CD4-positive, alpha-beta memory T cell (primary cell): ENCODE results near the gene GJA9. TPM values are rescaled to one million over a fixed set of nuclear protein-coding genes. Genes with fewer than 3 reads are reported as not detected.

Experiments used
- CTCF ChIA-PET: fragments of 350-600 bp; sonication (Branson Sonifier 250); formaldehyde crosslinking; loops from one replicate; lab custom pipeline; 2021; ENCODE audit warnings: inconsistent platforms; ENCODE audit not compliant: partially characterized antibody; lab: Charles Lee
- POLR2A ChIA-PET: fragments of 350-600 bp; sonication (Branson Sonifier 250); formaldehyde crosslinking; loops from one replicate; lab custom pipeline; 2021; ENCODE audit not compliant: partially characterized antibody; lab: Charles Lee
- DNase-seq, 5 donors: peaks; one replicate each; pipeline versions ENCODE4 v3.0.0 to v3.0.0-alpha.2; 2020 to 2022; ENCODE audit warnings: mixed read lengths in 1 of 5
- H3K27ac ChIP-seq: one replicate; pipeline ENCODE4 v1.7.0; 2013; ENCODE audit warnings: low read depth, low read length
- H3K27me3 ChIP-seq: 2 replicates; pipeline ENCODE4 v1.7.0; 2013; ENCODE audit warnings: mild to moderate bottlenecking, low read length, moderate library complexity; ENCODE audit not compliant: insufficient read depth
- H3K36me3 ChIP-seq: 2 replicates; pipeline ENCODE4 v1.7.0; 2013; ENCODE audit warnings: mild to moderate bottlenecking, low read length, moderate library complexity; ENCODE audit not compliant: insufficient read depth
- H3K4me1 ChIP-seq: 2 replicates; pipeline ENCODE4 v1.7.0; 2013; ENCODE audit warnings: mild to moderate bottlenecking, low read length, moderate library complexity; ENCODE audit not compliant: insufficient read depth
- H3K4me3 ChIP-seq, 2 donors: one replicate each; pipeline ENCODE4 v1.7.0; 2013; ENCODE audit warnings: low read length in 2 of 2, mild to moderate bottlenecking in 1 of 2
- H3K9me3 ChIP-seq, 2 donors: one replicate each; pipeline ENCODE4 v1.7.0; 2013; ENCODE audit warnings: low read length in 2 of 2, control low read depth in 1 of 2; ENCODE audit not compliant: control insufficient read depth in 1 of 2
- H3K27ac Mint-ChIP-seq, 7 donors: one replicate each; pipeline ENCODE4 v1.8.0; 2020 to 2021; ENCODE audit warnings: mixed read lengths in 7 of 7, mild to moderate bottlenecking in 6 of 7, inconsistent platforms in 3 of 7, moderate library complexity in 3 of 7
- H3K27me3 Mint-ChIP-seq, 2 donors: one replicate each; pipeline ENCODE4 v1.8.0; 2020 to 2021; ENCODE audit warnings: mixed read lengths in 2 of 2
- H3K36me3 Mint-ChIP-seq, 2 donors: one replicate each; pipeline ENCODE4 v1.8.0; 2020 to 2021; ENCODE audit warnings: mixed read lengths in 2 of 2, inconsistent platforms in 1 of 2, mild to moderate bottlenecking in 1 of 2
- H3K4me1 Mint-ChIP-seq, 4 donors: one replicate each; pipeline ENCODE4 v1.8.0; 2020 to 2021; ENCODE audit warnings: mixed read lengths in 4 of 4, mild to moderate bottlenecking in 1 of 4
- H3K4me3 Mint-ChIP-seq, 8 donors: one replicate each; pipeline ENCODE4 v1.8.0; 2020 to 2021; ENCODE audit warnings: mixed read lengths in 8 of 8, mild to moderate bottlenecking in 7 of 8, moderate library complexity in 6 of 8, inconsistent platforms in 3 of 8
- H3K9me3 Mint-ChIP-seq, 8 donors: one replicate each; pipeline ENCODE4 v1.8.0; 2020 to 2021; ENCODE audit warnings: mixed read lengths in 8 of 8, mild to moderate bottlenecking in 5 of 8, inconsistent platforms in 3 of 8, moderate library complexity in 1 of 8
- intact Hi-C: fragments of 100-400 bp; cut with micrococcal nuclease; formaldehyde crosslinking; loops from one replicate; pipeline ENCODE4 v1.15.1; 2023
- polyA plus RNA-seq, 2 donors: library from polyadenylated mRNA; unstranded; fragments of 300-500 nt; fragmentation: Illumina TruSeq; gene quantifications; one replicate each; pipeline ENCODE4 v1.2.3, GENCODE V29; 2021
- total RNA-seq, 2 experiments: library from RNA; stranded (reverse); gene quantifications; one replicate each; pipeline ENCODE4 v1.2.3, GENCODE V29; 2021

The GJA9 gene
- total and polyA plus RNA-seq, 4 experiments from 2014 or later = not detected

GRCh38 chr1:38899560-38899959, 18.2 kb upstream of the GJA9 start:
- Histone ChIP-seq H3K27ac (no peak overlapping the region), H3K9me3 (no peaks in the 10 kb centered on the region), H3K4me1 (no peaks in the 10 kb centered on the region), H3K27me3 (no peaks in the 10 kb centered on the region), H3K36me3 (no peaks in the 10 kb centered on the region), H3K4me3 (no peak overlapping the region)
- POLR2A ChIA-PET = no interaction called here
- Mint-ChIP-seq H3K4me3 (no peak overlapping the region), H3K36me3 (no peaks in the 10 kb centered on the region), H3K9me3 (no peaks in the 10 kb centered on the region), H3K4me1 (no peaks in the 10 kb centered on the region), H3K27ac (no peak overlapping the region), H3K27me3 (no peaks in the 10 kb centered on the region)
- CTCF ChIA-PET = no interaction called here
- DNase-seq = no peak
- intact Hi-C loops = no loop called here

- CTCF ChIA-PET = no interaction called here
- POLR2A ChIA-PET = no interaction called here
- no peak overlapping the region for H3K27ac Mint-ChIP-seq
- H3K27me3 ChIP-seq = no peaks in the 10 kb centered on the region
- H3K36me3 Mint-ChIP-seq = no peaks in the 10 kb centered on the region
- H3K4me3 ChIP-seq = no peak overlapping the region
- H3K9me3 Mint-ChIP-seq = no peaks in the 10 kb centered on the region
- no peaks in the 10 kb centered on the region for H3K36me3 ChIP-seq
- H3K4me1 ChIP-seq = no peaks in the 10 kb centered on the region
- DNase-seq = no peak
- H3K27ac ChIP-seq = no peak overlapping the region
- H3K4me1 Mint-ChIP-seq = no peaks in the 10 kb centered on the region
- H3K4me3 Mint-ChIP-seq = no peak overlapping the region
- intact Hi-C loops = no loop called here
- no peaks in the 10 kb centered on the region for H3K27me3 Mint-ChIP-seq
- no peaks in the 10 kb centered on the region for H3K9me3 ChIP-seq
Measured at GRCh38 chr1:38898653-38899230, 17.4 kb upstream of the GJA9 start.

GRCh38 chr1:38896169-38896568, 14.8 kb upstream of the GJA9 start:
- no peak overlapping the region for H3K27ac ChIP-seq
- no peaks in the 10 kb centered on the region for H3K9me3 ChIP-seq
- no peak for DNase-seq
- CTCF ChIA-PET = no interaction called here
- no peaks in the 10 kb centered on the region for H3K4me1 ChIP-seq
- Mint-ChIP-seq H3K4me3 (no peak overlapping the region), H3K27ac (no peak overlapping the region), H3K9me3 (no peaks in the 10 kb centered on the region), H3K36me3 (no peaks in the 10 kb centered on the region), H3K27me3 (no peaks in the 10 kb centered on the region), H3K4me1 (no peaks in the 10 kb centered on the region)
- no peak overlapping the region for H3K4me3 ChIP-seq
- intact Hi-C loops = no loop called here
- POLR2A ChIA-PET = no interaction called here
- no peaks in the 10 kb centered on the region for H3K27me3 ChIP-seq
- no peaks in the 10 kb centered on the region for H3K36me3 ChIP-seq

- Histone ChIP-seq H3K27ac (no peak overlapping the region), H3K9me3 (no peaks in the 10 kb centered on the region), H3K4me3 (no peak overlapping the region), H3K36me3 (no peaks in the 10 kb centered on the region), H3K4me1 (no peaks in the 10 kb centered on the region), H3K27me3 (no peaks in the 10 kb centered on the region)
- Mint-ChIP-seq H3K27ac (no peak overlapping the region), H3K4me3 (no peak overlapping the region), H3K4me1 (no peaks in the 10 kb centered on the region), H3K36me3 (no peaks in the 10 kb centered on the region), H3K9me3 (no peaks in the 10 kb centered on the region), H3K27me3 (no peaks in the 10 kb centered on the region)
- CTCF ChIA-PET = interaction anchor here (0.8 to 2.7 kb wide), 3 partner anchors 37 to 198 kb away, joined by 3 to 16 read pairs (median 3); no protein-coding TSS in a partner anchor
- POLR2A ChIA-PET = no interaction called here
- intact Hi-C loops = no loop called here
- no peak for DNase-seq
Measured at GRCh38 chr1:38892976-38893375, 11.6 kb upstream of the GJA9 start.

GRCh38 chr1:38891753-38892152, 10.4 kb upstream of the GJA9 start:
- no peak overlapping the region for H3K27ac ChIP-seq
- intact Hi-C loops = no loop called here
- no peaks in the 10 kb centered on the region for H3K27me3 Mint-ChIP-seq
- H3K9me3 Mint-ChIP-seq = no peaks in the 10 kb centered on the region
- no peaks in the 10 kb centered on the region for H3K27me3 ChIP-seq
- H3K4me1 ChIP-seq = no peaks in the 10 kb centered on the region
- CTCF ChIA-PET = interaction anchor here (1.4 to 2.7 kb wide), 2 partner anchors 194 to 199 kb away, joined by 3 to 16 read pairs; no protein-coding TSS in a partner anchor
- POLR2A ChIA-PET = no interaction called here
- peak in 1 of 5 donors; percentile 13 for DNase-seq
- no peak overlapping the region for H3K4me3 Mint-ChIP-seq
- H3K36me3 ChIP-seq = no peaks in the 10 kb centered on the region
- H3K36me3 Mint-ChIP-seq = no peaks in the 10 kb centered on the region
- H3K27ac Mint-ChIP-seq = no peak overlapping the region
- no peaks in the 10 kb centered on the region for H3K9me3 ChIP-seq
- no peak overlapping the region for H3K4me3 ChIP-seq
- H3K4me1 Mint-ChIP-seq = no peaks in the 10 kb centered on the region

GRCh38 chr1:38889589-38889988, 8.2 kb upstream of the GJA9 start:
- H3K36me3 Mint-ChIP-seq = no peaks in the 10 kb centered on the region
- no peaks in the 10 kb centered on the region for H3K27me3 Mint-ChIP-seq
- CTCF ChIA-PET = interaction anchor here (1.0 kb wide), 1 partner anchor 25 kb away, joined by 4 read pairs; no protein-coding TSS in a partner anchor
- Histone ChIP-seq H3K36me3 (no peaks in the 10 kb centered on the region), H3K4me1 (no peaks in the 10 kb centered on the region), H3K4me3 (no peak overlapping the region), H3K27ac (no peak overlapping the region), H3K27me3 (no peaks in the 10 kb centered on the region), H3K9me3 (no peaks in the 10 kb centered on the region)
- no peak for DNase-seq
- no peak overlapping the region for H3K4me3 Mint-ChIP-seq
- intact Hi-C loops = no loop called here
- no peaks in the 10 kb centered on the region for H3K4me1 Mint-ChIP-seq
- no peak overlapping the region for H3K27ac Mint-ChIP-seq
- POLR2A ChIA-PET = no interaction called here
- no peaks in the 10 kb centered on the region for H3K9me3 Mint-ChIP-seq

- Mint-ChIP-seq H3K27ac (no peak overlapping the region), H3K36me3 (no peaks in the 10 kb centered on the region), H3K9me3 (no peaks in the 10 kb centered on the region), H3K4me1 (no peaks in the 10 kb centered on the region), H3K27me3 (no peaks in the 10 kb centered on the region), H3K4me3 (no peak overlapping the region)
- H3K27ac ChIP-seq = no peak overlapping the region
- intact Hi-C loops = no loop called here
- no peaks in the 10 kb centered on the region for H3K9me3 ChIP-seq
- no peaks in the 10 kb centered on the region for H3K27me3 ChIP-seq
- DNase-seq = no peak
- no peaks in the 10 kb centered on the region for H3K36me3 ChIP-seq
- ChIA-PET POLR2A (no interaction called here), CTCF (interaction anchor here (1.0 kb wide), 1 partner anchor 24 kb away, joined by 4 read pairs; no protein-coding TSS in a partner anchor)
- no peaks in the 10 kb centered on the region for H3K4me1 ChIP-seq
- no peak overlapping the region for H3K4me3 ChIP-seq
Measured at GRCh38 chr1:38888423-38889333, 7.3 kb upstream of the GJA9 start.
